ENCODE measurements around the gene TBCD. TPM values are rescaled to one million over a fixed set of nuclear protein-coding genes. Genes with fewer than 3 reads are reported as not detected.

TBCD gene
- total RNA-seq, 1 experiment from 2014 or later: 94.6 TPM

GRCh38 chr17:82868715-82869131 lies 116.9 kb downstream of the TBCD start:
- H3K36me3 ChIP-seq (ENCODE audit: control insufficient read depth, insufficient read depth, low read length): no peaks in the 10 kb centered on the region
- no peaks in the 10 kb centered on the region for H3K4me1 Mint-ChIP-seq (ENCODE audit: low read depth, unreplicated experiment)
- H3K27me3 ChIP-seq (replicated peaks; ENCODE audit: control insufficient read depth, insufficient read depth, low read length): no peaks in the 10 kb centered on the region
- CTCF ChIA-PET: no interaction called here
- no peaks in the 10 kb centered on the region for H3K27me3 Mint-ChIP-seq (ENCODE audit: insufficient read depth, unreplicated experiment)
- H3K9me3 Mint-ChIP-seq (ENCODE audit: unreplicated experiment): no peaks in the 10 kb centered on the region
- no peak overlapping the region for H3K27ac Mint-ChIP-seq (ENCODE audit: unreplicated experiment)
- no peaks in the 10 kb centered on the region; the same call in 1 of the 2 replicates for H3K4me1 ChIP-seq
- peaks cover 11% of the 10 kb centered on the region for H3K36me3 Mint-ChIP-seq (ENCODE audit: insufficient read depth, unreplicated experiment)
- H3K9me3 ChIP-seq: no peaks in the 10 kb centered on the region
- no peak overlapping the region for H3K4me3 Mint-ChIP-seq (ENCODE audit: unreplicated experiment)
- TF ChIP-seq CTCF (IDR thresholded peaks at IDR 0.05; ENCODE audit: insufficient read depth in 1 of 2, low read depth in 1 of 2, low read length in 1 of 2, severe bottlenecking in 1 of 2, unreplicated experiment in 1 of 2): no peak
- intact Hi-C loops (cut with micrococcal nuclease; ENCODE audit: unreplicated experiment): no loop called here
- BruUV-seq (replicated peaks): no TSS peak
- POLR2A ChIA-PET: no interaction called here
- H3K4me3 ChIP-seq (ENCODE audit: low read depth, low read length): no peak overlapping the region
- no peak for DNase-seq

- ChIA-PET CTCF (interaction anchor here (0.6 kb wide), 1 partner anchor 89 kb away, joined by 3 read pairs; no protein-coding TSS in a partner anchor), POLR2A (no interaction called here)
- Histone ChIP-seq H3K9me3 (no peaks in the 10 kb centered on the region), H3K36me3 (ENCODE audit: control insufficient read depth, insufficient read depth, low read length) (no peaks in the 10 kb centered on the region), H3K4me3 (ENCODE audit: low read depth, low read length) (no peak overlapping the region), H3K4me1 (peaks cover 2% of the 10 kb centered on the region), H3K27me3 (replicated peaks; ENCODE audit: control insufficient read depth, insufficient read depth, low read length) (no peaks in the 10 kb centered on the region)
- DNase-seq: no peak
- Mint-ChIP-seq H3K4me3 (ENCODE audit: unreplicated experiment) (no peak overlapping the region), H3K4me1 (ENCODE audit: low read depth, unreplicated experiment) (peaks cover 1% of the 10 kb centered on the region), H3K36me3 (ENCODE audit: insufficient read depth, unreplicated experiment) (peaks cover 11% of the 10 kb centered on the region), H3K27me3 (ENCODE audit: insufficient read depth, unreplicated experiment) (no peaks in the 10 kb centered on the region), H3K27ac (ENCODE audit: unreplicated experiment) (no peak overlapping the region), H3K9me3 (ENCODE audit: unreplicated experiment) (no peaks in the 10 kb centered on the region)
- intact Hi-C loops (cut with micrococcal nuclease; ENCODE audit: unreplicated experiment): no loop called here
- no TSS peak for BruUV-seq (replicated peaks)
- TF ChIP-seq CTCF (IDR thresholded peaks at IDR 0.05; ENCODE audit: insufficient read depth in 1 of 2, low read depth in 1 of 2, low read length in 1 of 2, severe bottlenecking in 1 of 2, unreplicated experiment in 1 of 2): no peak
These were observed 117.7 kb downstream of the TBCD start for GRCh38 chr17:82869536-82869935.

- CTCF ChIA-PET: interaction anchor here (0.6 kb wide), 1 partner anchor 1020 kb away, joined by 4 read pairs; no protein-coding TSS in a partner anchor
- Mint-ChIP-seq H3K4me3 (ENCODE audit: unreplicated experiment) (no peak overlapping the region), H3K27ac (ENCODE audit: unreplicated experiment) (peak overlapping the region; percentile 37), H3K4me1 (ENCODE audit: low read depth, unreplicated experiment) (peaks cover 7% of the 10 kb centered on the region), H3K27me3 (ENCODE audit: insufficient read depth, unreplicated experiment) (no peaks in the 10 kb centered on the region), H3K36me3 (ENCODE audit: insufficient read depth, unreplicated experiment) (peaks cover 15% of the 10 kb centered on the region), H3K9me3 (ENCODE audit: unreplicated experiment) (no peaks in the 10 kb centered on the region)
- Histone ChIP-seq H3K27me3 (replicated peaks; ENCODE audit: control insufficient read depth, insufficient read depth, low read length) (no peaks in the 10 kb centered on the region), H3K36me3 (ENCODE audit: control insufficient read depth, insufficient read depth, low read length) (no peaks in the 10 kb centered on the region), H3K9me3 (no peaks in the 10 kb centered on the region), H3K4me3 (ENCODE audit: low read depth, low read length) (no peak overlapping the region), H3K4me1 (peaks cover 7% of the 10 kb centered on the region)
- no TSS peak for BruUV-seq (replicated peaks)
- intact Hi-C loops (cut with micrococcal nuclease; ENCODE audit: unreplicated experiment): no loop called here
- no peak for TF ChIP-seq CTCF (IDR thresholded peaks at IDR 0.05; ENCODE audit: insufficient read depth in 1 of 2, low read depth in 1 of 2, low read length in 1 of 2, severe bottlenecking in 1 of 2, unreplicated experiment in 1 of 2)
- DNase-seq: no peak
- POLR2A ChIA-PET: no interaction called here
These were observed 118.2 kb downstream of the TBCD start for GRCh38 chr17:82870091-82870491.

All from Caco-2 (cell line).